Fibroblast of lung (primary cell): ENCODE data around the gene CIPC.

ENCODE experiments used
- CTCF ChIP-seq, 2 donors: IDR thresholded peaks in 1 of 2; conservative IDR thresholded peaks in 1 of 2; 1 replicate in 1 of 2; 2 replicates in 1 of 2; pipeline ENCODE4 v1.5.1; 2011 to 2012; ENCODE audit warnings: low read length in 2 of 2, control low read depth in 1 of 2, inconsistent platforms in 1 of 2, low read depth in 1 of 2, mild to moderate bottlenecking in 1 of 2
- EZH2 ChIP-seq: IDR thresholded peaks from 2 replicates; pipeline ENCODE4 v1.5.1; 2012; ENCODE audit warnings: low read length, control low read depth, mild to moderate bottlenecking; ENCODE audit errors: missing control alignments

DNA sequence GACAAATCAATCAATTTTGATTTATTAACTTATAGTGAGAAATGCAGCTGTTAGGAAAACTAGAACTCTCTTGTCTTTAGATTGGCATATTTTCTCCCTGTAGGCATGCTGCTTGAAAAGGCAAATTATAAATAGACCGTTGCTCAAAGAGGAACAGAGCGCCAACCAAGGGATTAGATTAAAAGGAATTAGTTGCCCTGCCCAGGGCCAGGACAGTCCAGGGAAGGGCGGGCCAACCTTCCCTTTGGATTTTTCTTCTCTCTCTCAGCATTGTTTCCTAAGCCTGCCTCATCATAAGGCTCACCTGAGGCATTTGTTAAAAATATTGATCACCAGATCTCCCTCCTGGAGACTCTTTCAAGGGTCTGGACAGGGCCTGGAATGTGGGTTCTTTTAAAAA lies 8.6 kb downstream of the CIPC start:
- no peak for TF ChIP-seq CTCF (conservative IDR thresholded peaks at IDR 0.05 in 1 of 2, IDR thresholded peaks at IDR 0.05 in 1 of 2; ENCODE audit: low read depth in 1 of 2, low read length in 2 of 2)
- TF ChIP-seq EZH2: no peak
